ENCODE results near the gene TYW1B.
"Not testable (repeated sequence)": the region's sequence is repeated elsewhere in the genome, so short reads cannot be mapped to it uniquely, and the experiment has no call there.

The TYW1B gene, protein sequence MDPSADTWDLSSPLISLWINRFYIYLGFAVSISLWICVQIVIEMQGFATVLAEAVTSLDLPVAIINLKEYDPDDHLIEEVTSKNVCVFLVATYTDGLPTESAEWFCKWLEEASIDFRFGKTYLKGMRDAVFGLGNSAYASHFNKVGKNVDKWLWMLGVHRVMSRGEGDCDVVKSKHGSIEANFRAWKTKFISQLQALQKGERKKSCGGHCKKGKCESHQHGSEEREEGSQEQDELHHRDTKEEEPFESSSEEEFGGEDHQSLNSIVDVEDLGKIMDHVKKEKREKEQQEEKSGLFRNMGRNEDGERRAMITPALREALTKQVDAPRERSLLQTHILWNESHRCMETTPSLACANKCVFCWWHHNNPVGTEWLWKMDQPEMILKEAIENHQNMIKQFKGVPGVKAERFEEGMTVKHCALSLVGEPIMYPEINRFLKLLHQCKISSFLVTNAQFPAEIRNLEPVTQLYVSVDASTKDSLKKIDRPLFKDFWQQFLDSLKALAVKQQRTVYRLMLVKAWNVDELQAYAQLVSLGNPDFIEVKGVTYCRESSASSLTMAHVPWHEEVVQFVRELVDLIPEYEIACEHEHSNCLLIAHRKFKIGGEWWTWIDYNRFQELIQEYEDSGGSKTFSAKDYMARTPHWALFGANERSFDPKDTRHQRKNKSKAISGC

DNA sequence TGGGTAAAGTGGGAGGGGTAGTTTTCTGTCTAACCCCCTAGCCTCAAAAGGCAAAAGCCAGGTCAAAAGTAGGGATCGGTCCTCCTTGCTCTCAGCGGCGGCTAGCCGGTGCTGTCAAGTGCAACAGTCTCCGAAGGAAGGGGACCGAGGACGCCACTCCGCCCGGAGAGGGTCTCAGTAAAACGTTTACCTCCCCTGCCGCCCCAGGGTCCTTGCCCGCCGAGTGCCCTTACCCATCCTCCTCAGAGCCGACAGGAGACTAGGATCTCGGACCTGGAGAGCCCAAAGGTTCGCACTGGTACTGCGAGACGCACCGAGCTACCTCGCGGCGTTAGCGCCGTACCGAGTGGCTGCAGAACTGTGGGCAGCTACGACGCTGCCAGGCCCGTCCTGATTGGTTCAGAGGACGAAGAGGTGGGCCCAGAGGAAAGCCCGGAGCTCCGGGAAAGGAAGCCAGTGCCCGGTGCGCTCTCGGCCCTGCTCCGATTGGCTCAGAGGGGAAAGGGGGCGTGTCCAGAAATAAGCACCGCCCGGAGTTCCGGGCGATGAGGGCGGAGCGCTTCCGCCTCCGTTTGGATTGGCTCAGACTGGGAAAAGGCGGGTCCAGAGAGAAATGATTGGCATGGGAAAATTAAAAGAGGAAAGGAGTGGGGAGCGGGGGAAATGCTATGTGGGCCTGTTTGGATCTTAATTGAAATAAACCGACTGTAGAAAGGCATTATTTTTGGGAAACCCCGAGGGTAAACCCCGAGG is at the start of gene TYW1B:
TYW1B (minus strand) TSS at position 362 of the 753 bp plus-strand sequence; CDS start at position 237, 125 bp downstream.
- DNase-seq: peak; percentile 67

DNA sequence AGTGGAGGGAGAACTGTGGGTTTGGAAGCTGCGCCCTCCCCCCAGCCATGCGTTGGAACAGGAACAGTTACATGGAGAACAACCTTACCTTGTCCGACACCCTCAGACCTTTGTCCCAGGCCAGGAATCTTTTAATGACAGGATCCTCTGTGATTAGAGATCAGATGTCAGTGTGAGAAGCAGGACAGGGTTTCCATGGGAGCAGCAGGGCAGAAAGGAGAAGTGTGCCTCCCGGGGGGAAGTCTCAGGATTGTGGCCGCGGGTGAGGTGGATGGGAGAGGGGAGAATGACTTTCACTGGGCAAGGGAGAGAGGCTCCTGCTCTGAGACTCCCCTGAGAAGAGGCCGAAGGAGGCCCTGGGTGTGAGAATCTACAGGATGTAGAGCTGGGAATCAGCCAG is 39.6 kb upstream of the TYW1B start:
- not testable (repeated sequence) for DNase-seq

DNA sequence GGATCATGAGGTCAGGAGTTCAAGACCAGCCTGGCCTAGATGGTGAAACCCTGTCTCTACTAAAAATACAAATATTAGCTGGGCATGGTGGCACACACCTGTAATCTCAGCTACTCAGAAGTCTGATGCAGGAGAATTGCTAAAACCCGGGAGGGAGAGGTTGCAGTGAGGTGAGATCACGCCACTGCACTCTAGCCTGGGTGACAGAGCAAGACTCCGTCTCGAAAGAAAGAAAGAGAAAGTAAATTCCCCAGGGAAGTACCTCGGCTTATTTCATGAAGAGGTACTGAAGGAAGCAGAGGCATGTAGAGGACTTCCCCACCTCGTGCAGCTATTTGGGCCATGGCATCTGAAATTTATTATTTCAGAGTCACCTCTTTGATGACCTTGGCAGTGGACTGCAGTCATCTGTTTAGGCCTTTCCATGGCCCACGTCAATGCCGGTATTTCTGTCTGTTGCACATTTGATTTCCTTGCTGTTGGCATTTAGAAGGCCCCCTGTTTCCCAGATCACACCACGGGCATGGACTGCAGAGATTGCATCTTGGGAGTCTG is 30.9 kb upstream of the TYW1B start:
- DNase-seq: not testable (repeated sequence)

DNA sequence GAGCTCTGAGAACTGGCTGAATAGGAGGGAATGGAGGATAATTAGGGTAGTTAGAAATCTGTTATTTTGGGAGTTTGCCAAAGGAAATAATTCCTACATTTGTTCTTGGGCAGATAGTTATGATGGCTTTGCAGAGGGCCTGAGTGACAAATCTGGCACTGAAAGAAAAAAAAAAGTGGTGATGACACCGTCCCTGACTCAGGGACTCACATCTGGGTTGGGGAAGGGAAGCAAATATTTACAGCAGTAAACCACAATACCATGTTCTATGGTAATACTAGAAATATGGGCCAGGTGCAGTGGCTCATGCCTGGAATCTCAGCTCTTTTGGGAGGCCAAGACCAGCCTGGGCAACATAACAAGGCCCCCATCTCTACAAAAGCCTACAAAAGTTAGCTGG is 29.9 kb upstream of the TYW1B start:
- not testable (repeated sequence) for DNase-seq

DNA sequence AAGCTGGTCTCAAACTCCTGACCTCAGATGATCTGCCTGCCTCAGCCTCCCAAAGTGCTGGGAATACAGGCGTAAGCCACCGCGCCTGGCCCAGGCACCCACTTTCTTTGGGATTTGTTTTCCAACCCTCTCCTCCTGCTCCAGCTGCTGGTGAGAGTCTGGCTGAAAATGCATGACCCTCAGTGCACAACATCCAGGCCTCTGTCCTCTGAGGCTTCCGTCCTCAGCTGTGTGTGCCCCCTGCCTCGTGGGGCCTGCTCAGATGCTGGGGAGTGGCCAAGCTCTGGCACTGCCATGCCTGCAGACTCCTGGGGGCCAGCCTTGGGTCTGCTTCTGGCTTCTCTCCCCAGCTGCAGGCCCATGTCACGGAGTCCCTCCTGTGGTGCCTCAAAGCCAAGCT is 27.3 kb upstream of the TYW1B start:
- DNase-seq: not testable (repeated sequence)

DNA sequence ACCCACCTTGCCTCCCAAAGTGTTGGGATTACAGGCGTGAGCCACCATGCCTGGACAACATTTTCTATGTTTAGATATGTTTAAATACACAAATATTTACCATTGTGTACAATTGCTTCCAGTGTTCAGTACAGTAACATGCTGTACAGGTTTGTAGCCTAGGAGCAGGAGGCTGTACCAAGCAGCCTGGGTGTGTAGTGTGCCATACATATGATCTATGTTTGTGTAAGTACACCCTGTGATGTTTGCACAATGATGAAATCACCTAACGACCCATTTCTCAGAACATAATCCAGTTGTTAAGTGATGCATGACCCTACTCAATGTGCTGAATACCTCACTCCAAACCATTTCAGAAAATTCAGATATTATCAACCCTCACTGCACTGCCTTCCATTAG is 24.9 kb upstream of the TYW1B start:
- not testable (repeated sequence) for DNase-seq

DNA sequence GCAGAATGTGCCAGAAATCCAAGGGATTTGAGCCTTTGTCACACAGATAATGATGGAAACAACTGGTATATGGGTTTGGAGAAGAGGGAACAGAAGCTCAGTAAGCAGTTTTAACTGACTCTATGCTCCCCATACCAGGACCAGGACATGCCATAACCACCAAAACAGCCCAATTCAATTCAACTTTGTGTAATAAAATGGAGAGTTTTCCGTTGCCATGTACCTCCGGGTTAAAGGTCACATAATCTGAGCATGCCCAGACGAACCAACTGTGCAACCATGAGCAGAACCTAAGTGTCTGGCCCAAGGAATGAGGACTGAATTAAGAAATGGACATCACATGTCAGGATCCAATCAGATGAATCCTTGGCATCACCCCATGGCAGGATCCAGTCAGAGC is 22.7 kb upstream of the TYW1B start:
- DNase-seq: not testable (repeated sequence)

DNA sequence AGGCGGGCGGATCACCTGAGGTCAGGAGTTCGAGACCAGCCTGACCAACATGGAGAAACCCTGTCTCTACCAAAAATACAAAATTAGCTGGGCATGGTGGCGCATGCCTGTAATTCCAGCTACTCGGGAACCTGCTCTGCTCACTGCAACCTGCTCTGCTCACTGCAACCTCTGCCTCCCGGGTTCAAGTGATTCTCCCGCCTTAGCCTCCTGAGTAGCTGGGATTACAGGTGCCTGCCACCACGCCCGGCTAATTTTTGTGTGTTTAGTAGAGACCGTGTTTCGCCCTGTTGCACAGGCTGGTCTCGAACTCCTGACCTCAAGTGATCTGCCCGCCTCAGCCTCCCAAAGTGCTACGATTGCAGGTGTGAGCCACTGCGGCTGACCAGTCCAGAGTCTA is 16.1 kb upstream of the TYW1B start:
- not testable (repeated sequence) for DNase-seq

DNA sequence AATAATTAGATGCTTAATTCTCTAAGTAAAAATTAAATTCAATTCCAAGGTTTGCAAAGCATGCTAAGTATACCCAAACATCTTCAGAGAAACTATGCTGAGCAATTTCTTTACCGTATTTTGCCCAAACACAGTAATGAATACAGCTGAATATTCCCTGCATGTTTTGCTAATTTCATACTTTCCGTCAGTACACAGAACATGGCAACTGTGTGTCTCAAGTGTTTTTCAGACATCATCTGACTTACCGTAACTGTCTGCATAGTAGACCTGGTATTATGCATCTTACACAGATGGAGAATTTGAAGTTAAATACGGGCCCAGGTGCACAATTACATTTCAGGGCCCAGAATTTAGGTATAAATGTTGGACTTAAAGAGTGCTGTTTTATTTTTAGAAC is 15.2 kb upstream of the TYW1B start:
- DNase-seq: not testable (repeated sequence)

DNA sequence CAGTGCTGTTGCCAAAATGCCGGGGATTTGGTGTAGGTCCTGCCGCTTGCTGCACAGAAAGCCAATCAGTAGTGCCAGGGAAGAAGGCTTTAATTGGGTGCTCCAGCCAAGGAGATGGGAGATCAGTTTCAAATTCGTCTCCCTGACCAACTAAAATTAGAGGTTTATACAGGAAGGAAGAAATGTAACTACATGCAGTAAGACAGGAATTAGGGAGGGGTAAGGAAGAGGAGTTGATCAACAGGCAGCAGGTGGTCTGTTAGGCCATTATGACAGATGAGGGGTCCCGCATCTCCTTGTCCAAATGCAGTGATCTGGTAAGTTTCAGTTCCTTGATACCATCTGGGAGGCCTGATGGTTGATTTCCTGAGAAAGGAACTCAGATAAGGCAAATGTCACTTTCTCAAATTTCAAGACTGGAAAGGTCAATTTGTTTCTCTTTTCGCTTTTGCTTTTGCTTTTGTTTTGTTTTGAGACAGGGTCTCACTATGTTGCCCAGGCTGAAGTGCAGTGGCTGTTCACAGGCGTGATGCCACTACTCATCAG is 13.0 kb upstream of the TYW1B start:
- not testable (repeated sequence) for DNase-seq

DNA sequence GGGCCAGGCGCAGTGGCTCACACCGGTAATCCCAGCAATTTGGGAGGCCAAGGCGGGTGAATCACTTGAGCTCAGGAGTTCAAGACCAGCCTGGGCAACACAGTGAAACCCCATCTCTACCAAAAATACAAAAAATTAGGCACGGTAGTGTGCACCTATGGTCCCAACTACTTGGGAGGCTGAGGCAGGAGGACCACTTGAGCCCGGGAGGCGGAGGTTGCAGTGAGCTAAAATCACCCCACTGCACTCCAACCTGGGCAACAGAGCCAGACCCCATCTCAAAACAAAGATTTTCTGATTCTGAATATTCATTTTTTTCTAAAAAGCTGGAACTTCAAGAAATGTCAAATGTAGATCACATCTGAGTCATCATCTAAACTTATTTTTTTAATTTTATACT is 10.3 kb upstream of the TYW1B start:
- not testable (repeated sequence) for DNase-seq

DNA sequence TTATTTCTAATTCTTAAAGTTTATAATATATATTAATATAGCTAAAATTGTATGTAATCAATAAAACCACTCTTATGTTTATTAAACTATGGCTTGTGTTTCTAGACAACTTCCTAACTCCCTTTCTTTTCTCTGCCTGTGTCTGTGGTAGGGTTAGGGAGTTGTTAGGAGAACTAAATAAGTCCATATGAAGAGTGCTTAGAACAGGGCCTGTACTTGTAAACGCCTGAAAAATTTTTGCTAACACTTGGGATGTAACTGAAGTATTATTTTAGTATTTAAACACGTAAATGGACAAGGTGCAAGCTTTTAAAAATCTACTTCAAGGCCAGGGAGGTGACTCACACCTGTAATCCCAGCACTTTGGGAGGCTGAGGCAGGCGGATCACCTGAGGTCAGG is 9.3 kb upstream of the TYW1B start:
- not testable (repeated sequence) for DNase-seq

DNA sequence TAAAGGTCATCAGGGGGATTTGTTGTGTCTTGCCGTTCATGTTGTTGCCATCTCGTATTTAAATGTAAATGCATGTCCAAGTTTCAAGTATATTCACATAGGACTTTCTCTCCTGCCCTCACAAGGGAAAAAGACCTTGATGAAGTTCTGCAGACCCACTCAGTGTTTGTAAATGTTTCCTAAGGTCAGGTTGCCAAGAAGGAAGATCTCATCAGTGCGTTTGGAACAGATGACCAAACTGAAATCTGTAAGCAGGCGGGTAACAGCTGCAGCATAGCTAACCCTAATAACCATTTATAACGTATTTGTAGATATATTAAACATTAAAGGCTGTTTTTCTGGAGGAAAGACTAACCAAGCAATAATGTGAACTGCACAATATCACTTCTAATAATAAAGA is 2.6 kb upstream of the TYW1B start:
- DNase-seq: not testable (repeated sequence)

DNA sequence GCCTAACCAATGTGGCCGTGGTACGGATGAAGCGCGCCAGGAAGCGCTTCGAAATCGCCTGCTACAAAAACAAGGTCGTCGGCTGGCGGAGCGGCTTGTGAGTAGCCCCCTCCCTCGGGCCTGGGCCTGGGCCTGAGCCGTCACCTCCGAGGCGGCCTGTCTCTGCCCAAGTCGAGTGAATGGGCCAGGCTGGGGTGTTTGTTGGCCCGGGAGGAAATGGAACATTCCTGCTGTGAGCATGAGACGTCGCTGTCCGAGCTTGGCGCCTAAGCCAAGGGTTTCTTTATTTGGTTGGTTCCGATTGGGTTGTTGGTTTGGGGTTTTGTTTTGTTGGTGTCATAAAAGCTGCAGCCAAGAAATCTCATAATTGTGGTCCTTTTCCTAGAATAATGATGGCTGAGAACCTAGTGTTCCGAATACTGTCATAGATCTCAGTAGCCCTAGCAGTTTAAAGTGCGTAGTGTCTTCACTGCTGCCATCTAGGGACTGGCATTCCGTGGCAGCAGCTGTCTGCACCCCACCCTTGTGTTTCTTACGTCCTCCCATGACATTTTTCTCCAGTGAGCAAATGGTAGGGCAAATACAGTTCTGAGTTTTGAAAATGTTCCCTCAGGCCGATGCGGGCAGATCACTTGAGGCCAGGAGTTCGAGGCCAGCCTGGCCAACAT is 1.8 kb upstream of the TYW1B start:
- not testable (repeated sequence) for DNase-seq

DNA sequence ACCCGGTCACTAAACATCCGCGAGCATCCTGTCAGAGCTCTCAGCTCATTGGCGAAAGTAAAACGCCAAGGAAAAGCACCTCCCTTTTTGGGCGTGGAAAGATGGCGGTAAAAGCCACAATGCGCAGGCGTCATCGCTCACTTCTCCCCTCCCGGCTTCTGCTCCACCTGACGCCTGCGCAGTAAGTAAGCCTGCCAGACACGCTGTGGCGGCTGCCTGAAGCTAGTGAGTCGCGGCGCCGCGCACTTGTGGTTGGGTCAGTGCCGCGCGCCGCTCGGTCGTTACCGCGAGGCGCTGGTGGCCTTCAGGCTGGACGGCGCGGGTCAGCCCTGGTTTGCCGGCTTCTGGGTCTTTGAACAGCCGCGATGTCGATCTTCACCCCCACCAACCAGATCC is 1.3 kb upstream of the TYW1B start:
- peak; percentile 24 for DNase-seq

DNA sequence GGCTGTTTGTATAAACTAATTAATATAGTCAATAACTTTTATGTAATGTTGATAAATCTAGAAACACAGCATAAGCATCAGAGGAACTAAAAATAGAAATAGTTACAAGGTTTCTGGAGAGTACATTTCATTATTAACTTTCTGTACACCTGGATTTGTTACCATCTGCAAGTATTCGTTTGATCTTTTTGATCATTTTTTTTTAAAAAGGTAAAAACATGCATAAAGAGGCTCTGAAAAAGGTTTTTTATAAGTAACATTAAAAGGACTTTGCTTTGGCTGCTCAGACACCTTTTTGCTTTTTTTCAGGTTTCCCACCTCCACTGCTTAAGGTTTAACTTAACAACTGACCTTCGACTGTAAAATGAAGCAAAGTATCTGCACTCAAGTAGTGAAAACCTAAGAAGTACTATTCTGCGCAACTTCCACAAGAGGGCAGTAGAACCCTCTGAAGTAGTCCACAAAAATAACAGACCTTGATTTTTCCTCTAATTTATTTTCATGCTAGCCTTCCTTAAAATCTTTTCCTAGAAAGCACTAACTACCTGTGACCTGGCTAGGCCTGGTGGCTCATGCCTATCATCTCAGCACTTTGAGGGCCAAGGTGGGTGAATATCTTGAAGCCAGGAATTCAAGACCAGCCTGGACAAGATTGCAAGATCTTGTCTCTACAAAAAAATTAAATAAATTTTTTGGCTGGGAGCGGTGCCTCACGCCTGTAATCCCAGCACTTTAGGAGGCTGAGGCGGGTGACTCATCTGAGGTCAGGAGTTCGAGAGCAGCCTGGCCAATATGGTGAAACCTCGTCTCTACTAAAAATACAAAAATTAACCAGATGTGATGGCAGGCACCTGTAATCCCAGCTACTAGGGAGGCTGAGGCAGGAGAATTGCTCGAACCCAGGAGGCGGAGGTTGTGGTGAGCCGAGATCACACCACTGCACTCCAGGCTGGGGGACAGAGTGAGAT is 4.0 kb downstream of the TYW1B start:
- not testable (repeated sequence) for DNase-seq

DNA sequence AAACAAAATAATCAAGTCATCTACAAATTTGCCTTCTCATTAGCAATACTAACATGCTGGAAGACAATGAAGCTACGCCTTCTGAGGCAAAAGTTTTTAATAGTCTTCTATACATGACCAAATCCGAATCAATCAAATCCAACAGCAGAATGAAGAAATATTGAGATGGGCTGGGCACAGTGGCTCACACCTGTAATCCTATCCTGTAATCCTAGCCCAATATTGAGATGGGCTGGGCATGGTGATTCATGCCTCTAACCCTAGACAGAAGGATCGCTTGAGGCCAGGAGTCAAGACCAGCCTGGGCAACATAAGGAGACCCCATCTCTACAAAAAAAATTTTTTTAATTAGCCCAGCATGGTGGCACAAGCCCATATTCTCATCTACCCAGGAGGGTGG is 5.5 kb downstream of the TYW1B start:
- not testable (repeated sequence) for DNase-seq

DNA sequence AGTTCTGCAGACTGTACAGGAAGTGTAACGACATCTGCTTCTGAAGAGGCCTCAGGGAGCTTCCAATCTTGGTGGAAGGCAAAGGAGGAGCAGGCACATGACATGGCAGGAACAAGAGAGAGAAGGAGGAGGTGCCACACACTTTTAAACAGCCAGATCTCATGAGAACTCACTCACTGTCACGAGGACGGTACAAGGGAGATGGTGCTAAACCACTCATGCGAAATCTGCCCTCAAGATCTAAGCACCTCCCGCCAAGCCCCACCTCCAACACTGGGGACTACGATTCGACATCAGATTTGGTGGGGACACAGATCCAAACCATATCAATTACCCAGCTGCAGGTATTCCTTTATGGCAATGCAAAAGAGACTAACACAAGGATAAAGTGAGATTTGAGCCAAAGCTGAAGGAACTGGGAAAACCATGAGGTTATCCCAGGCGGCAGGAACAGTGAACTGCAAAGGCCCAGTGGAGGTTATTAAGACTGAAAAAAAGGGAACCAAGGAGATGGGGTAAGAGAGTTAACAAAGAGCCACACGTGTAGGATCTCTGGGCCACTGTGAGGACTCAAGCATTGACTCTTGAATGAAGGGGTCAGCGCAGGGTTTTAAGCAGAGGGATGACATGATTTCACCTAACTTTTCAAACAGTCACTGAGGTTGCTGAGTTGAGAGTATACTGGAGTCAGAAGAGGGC is 9.2 kb downstream of the TYW1B start:
- DNase-seq: not testable (repeated sequence)

DNA sequence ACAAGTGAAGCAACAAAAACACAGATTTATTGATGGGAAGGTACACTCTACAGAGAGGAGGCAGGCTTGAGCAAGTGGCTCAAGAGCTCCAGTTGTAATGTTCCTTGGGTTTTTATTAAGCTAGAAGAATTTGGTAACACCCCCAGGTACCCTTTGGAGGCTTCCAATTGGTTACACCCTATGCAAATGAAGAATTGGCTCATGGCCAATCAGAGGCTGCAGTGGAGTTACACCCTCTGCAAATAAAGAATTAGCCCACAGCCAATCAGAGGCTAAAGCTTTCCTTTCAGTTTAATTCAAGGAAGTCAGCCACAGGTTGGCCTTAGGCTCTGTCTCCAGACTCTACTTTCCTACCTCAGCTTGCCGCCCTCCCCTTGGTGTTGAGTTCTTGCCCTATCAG is 10.3 kb downstream of the TYW1B start:
- not testable (repeated sequence) for DNase-seq

Measured in cortex of kidney (tissue), 1 donor.